HG03103 (cell line): ENCODE measurements around the gene PPP3R1.

Source experiments
- ATAC-seq: cut with Tn5 transposase; IDR thresholded peaks from one replicate; pipeline ENCODE4 v1.9.1; 2021; ENCODE audit warnings: low read depth; ENCODE audit not compliant: unreplicated experiment

Gene PPP3R1

DNA sequence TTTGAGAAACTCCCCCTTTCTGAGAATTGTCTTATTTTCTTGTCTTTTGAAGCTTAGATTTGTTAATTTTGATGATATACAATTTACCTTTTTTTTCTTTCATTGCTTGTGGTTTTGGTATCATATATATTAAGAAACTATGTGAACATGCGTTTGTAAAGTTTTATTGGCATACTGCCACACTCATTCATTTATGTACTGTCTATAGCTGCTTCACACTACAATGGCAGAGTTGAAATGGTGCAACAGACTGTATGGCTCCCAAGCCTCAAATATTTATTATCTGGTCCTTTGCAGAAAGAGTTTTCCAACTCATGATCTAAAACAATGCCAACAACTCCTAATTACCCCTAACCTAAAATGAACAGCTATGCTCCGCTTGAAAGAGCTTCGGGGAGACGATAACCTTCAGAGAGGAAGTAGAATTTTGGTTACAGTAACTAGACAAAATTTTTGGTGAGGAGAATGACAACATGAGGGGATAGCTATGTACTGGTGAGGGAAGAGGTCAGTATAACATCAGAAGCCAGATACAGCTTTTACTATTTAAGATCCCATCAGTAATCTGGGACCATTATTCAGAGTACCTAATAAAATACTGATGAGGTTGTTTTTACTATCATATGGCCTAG lies 16.1 kb downstream of the PPP3R1 start:
- ATAC-seq = no peak

DNA sequence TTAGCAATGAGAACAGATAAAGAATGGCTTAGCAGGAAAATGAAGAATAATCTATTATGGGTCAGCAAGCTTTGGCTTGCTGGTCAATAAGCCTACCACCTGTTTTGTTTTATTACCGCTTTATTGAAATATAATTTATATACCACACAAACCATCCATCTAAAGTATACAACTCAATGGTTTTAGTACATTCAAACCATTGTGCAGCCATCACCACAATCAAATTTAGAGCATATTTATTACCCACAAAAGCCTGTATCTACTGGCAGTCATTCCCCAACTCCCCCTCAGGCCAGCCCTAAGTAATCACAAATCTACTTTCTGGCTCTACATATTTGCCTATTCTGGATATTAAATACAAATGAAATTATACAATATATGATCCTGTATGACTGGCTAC lies 17.2 kb downstream of the PPP3R1 start:
- no peak for ATAC-seq

DNA sequence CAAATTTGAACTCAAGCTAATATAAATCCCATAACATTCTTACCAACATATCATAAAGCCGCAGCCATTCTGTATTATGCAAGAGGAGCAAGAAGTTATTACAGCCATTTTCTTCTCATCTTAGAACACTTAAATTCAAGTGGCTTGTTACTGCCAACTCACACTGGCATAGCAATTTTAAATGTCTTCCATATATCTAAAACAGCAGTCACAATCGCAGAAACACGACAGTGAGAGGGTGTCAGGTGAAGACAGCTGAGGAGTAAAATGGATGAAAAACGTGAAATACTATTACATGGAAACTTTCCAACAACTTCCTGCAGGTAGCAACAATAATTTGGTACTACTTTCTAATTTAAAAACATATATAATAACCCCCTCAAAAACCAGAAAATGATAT lies 17.9 kb downstream of the PPP3R1 start:
- no peak for ATAC-seq

DNA sequence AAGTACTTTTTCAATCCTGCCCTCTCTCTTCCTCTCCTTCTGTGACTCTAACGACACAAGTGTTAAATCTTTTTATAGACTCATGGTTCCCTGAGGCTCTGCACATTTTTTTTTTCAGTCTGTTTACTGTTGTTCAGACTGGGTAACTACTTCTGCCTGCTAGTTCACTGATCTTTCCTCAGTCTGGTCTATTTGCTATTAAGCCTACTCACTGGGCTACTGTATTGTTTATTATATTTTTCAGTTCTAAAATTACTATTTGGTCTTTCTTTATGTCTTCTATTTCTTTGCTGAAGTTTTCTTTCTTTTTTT lies 21.3 kb downstream of the PPP3R1 start:
- ATAC-seq = no peak

DNA sequence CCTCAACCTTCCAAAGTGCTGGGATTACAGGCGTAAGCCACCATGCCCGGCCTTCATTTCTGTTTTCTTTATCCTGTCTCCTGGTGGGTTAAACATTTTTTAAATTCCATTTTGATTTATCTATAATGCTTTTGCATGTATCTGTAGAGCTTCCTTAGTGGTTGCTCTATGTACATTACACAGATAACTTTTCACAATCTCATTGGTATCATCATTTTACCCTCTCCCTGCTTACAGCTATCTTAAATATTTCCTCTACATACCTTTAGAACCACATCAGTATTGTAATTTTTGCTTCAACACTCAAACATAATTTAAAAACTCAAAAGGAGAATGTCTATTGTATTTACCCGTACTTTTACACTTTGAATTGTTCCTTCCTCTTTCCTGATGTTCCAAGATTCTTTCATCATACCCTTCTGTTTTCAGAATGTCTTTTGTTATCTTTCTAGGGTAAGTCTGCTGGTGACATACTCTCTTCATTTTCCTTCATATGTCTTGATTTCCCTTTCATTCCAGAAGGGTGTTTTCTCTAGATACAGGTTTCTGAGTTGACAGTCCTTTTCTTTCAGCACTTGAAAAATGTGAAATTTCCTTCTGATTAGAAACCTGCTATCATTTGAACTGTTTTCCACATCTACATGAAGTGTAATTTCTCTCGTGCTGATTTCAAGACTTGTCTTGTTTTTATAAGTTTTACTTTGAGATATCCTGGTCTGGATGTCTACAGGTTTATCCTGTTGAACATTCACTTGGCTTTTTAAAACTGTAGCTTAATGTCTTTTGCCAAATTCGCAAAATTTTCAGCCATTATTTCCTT lies 21.9 kb downstream of the PPP3R1 start:
- no peak for ATAC-seq

DNA sequence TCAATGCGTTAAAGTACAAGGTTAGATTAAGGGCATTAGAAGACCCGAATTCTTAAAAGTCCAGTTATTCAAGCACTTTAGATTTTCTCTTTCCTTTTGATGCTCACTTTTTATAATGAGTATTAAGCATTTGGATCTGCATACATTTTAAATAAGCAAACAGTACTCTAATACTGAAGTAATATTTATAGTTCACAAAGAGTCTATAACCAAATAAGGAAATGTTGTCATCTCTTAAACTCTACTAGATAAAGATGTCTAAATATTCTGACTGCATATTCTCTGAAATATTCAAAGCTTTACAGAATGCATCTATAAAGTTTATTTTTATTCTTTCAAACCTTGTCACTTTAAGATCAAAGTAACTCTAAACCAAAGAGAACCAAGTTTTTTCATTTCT lies 25.5 kb downstream of the PPP3R1 start:
- ATAC-seq = no peak

DNA sequence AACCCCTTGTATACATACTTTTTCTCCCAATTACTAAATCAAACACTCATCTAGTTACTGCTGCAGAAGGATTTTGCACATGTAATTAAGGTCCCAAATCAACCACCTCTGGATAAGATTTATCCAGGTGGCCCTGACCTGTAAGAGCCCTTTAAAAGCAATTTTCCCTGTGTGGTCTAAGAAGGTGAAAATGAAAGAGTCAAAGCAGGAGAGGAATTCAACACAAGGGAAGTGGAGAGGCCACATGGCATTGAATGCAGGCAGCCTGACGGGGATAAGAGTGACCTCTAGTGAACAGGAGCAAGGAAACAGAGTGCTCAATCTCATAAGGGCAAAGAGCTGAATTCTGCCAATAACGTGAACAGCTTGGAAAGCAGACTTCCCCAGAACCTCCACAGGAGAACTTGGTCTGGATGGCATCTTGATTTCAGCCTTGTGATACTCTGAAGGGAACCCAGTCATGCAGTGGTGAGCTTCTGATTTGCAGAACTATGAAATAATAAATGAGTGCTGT lies 27.2 kb downstream of the PPP3R1 start:
- ATAC-seq = peak; percentile 62

DNA sequence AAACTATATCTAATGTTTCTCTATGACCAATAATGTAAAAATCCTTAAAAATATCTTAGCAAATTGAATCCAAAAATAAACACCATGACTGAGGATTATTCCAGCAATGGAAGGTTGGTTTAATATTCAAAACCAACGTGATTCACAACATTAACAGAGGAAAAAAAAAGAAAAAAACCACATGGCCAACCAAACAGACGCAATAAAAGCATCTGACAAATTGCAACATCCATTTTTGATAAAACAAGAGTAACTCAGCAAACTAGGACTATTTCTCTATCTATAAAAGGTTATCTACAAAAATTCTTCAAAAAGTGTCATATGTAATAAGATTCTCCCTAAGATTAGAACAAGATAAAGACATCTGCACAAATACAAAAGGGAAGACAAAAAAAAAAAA lies 28.9 kb downstream of the PPP3R1 start:
- no peak for ATAC-seq

DNA sequence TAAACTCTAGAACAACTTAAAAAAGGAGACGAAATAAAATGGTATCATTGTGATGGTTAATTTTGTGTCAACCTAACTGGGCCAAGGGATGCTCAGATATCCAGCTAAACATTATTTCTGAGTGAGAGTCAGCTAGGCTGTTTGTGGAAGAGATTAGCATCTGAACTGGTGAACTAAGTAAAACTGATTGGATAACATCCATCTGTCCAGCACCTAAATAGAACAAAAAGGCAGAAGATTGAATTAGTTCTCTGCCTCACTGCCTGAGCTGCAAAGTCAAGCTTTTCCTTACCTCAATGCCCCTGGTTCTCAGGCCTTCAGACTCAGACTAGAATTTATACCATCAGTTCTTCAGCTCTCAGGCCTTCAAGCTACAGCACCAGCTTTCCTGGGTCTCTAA lies 30.0 kb downstream of the PPP3R1 start:
- ATAC-seq = no peak

DNA sequence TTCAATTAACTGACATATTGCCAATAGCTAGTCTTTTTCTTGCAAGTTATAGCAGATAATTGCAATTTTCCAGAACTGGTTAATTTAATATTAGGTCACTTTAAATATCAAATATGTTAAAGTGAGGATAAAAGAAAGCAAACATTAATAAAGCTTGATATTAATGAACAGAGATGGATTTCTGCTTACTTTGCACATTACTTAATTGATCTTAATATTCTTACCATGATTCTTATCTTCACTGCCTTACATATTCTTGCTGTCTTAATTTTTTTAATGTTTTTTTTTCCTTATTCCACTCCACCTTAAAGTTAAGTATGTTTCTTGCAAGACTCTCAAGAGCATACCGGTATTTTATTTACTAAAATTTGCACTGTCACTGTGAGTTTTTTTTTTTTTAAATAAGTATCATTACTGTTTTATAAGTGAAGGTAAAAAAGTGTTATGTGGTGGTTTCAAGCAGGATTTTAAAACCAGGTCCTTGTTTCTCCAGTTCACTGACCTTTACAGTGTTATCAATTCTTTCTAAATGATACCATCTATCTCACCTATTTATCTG lies 33.9 kb downstream of the PPP3R1 start:
- ATAC-seq = no peak

DNA sequence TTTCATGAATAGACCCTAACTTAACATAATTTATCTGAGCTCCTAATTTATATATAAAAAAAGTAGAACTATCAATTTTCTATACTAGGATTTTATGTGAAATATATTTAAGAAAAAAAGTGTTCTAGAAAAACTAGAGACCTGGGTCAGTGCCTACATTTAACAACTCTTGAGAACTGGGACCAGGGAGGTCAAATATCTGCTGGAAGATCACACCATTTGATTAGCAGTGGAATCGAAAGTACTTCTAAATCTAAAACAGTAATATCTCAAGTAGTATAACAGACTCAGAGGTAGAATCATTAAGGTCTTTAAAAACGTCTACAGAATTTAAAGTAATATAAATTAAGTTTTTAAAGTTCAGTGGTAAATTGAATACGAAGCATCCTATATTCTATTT lies 34.6 kb downstream of the PPP3R1 start:
- ATAC-seq = no peak

DNA sequence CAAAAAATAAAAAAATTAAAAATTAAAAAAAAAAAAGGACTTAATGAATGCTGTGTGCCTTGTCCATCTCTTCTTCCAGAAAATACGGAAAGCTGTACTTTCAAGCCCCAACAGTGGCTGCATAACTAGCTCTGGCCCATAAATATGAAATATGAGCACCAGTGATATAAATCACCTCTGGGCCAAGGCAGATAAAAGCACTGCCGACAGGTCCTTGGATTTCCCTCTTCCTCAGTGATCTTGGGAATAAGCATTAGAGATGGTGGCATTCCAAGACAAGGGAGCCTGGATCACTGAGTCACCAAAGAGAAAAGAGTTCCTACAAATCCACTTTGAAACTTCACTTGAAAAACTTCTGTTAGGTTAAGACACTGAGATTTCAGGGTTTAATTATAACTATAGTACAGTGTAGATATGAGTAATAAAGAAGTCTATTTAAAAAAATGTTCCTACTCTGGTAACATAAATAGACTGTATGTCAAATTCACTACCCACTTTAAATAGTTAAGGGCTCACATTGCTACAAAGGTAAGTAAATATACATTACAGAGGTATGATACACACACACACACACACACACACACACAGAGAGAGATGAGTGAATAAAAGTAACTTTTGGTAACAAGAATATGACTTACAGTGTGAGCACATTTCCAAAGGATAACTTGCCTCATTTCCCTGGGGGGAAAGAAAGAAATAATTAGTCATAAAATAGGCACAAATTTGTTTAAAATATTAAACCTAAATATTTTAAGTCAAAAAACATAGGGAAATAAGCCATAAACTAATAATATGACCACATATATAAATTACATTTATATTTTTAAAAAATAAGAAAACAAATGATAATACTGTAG lies 35.6 kb downstream of the PPP3R1 start:
- no peak for ATAC-seq

DNA sequence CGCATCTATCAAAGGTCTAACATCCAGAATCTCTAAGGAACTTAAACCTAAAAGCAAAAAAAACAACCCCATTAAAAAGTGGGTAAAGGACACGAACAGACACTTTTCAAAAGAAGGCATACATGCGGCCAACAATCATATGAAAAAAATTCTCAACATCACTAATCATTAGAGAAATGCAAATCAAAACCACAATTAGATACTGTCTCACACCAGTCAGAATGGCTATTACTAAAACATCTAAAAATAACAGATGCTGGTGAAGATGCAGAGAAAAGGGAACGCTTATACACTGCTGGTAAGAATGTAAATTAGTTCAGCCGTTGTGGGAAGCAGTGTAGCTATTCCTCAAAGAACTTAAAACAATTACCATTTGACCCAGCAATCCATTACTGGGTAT lies 38.0 kb downstream of the PPP3R1 start:
- no peak for ATAC-seq

DNA sequence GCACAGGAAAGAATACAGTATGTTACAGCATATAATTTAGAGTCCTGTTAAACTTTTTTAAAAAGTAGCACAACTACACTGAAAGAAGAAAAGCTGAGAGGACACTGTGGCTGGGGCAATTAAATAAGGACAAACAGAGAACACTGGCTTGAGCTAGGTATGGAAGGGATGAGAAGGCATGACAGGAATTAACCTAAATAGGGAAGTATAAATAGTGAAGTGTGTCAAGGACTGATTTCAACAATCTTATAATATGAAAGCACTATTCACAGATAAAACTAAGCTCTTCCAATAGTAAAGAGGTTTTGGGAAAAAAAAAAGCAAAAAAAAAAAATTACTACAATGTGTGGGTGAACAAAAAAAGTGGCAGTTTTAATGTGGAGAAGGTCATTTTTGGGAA lies 45.5 kb downstream of the PPP3R1 start:
- no peak for ATAC-seq

DNA sequence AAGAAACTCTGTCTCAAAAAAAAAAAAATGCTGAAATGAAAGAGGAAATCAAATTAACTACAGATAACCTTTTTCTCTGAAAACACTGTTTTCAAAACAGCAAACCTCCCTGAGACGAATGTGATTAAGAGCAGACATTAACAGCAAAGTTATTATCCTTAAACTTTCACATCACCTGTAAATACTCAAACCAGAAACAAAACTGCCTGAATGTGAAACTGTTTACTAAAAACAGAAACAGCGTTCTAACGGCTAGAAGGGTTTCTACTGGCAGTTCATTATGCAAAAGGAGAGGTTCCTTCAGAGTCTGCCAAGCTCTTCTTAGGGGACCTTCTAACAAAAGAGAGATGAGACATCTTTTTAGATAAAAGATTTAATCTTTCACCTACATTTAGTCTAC lies 48.7 kb downstream of the PPP3R1 start:
- peak; percentile 88 for ATAC-seq

DNA sequence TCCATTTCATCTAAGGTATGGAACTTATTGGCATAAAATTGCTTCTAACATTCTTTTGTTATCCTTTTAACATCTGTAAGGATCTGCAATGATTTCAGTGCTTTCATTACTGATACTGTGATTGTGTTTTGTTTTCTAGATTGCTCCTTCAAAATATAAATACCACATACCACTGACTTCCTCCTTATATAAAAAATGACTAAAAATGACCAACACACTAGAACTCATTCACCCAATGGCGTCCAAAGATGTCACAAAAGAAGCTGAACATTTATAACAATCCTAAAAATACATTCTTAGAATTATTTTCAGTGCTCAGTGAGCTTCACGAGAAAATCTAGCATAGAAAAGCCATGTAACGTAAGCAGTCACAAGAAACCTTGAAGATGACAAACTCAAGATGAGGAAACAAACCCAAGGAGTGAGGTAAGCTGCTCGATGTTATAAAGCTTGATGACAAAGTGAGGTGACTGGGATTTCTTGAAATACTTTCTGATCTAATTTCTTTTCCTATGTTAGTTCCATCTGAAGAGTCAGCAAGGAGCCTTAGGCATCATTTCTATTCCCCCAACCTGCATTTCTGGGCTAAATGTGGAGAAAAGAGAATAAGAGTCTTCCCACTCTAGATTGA lies 52.1 kb downstream of the PPP3R1 start:
- ATAC-seq = no peak

DNA sequence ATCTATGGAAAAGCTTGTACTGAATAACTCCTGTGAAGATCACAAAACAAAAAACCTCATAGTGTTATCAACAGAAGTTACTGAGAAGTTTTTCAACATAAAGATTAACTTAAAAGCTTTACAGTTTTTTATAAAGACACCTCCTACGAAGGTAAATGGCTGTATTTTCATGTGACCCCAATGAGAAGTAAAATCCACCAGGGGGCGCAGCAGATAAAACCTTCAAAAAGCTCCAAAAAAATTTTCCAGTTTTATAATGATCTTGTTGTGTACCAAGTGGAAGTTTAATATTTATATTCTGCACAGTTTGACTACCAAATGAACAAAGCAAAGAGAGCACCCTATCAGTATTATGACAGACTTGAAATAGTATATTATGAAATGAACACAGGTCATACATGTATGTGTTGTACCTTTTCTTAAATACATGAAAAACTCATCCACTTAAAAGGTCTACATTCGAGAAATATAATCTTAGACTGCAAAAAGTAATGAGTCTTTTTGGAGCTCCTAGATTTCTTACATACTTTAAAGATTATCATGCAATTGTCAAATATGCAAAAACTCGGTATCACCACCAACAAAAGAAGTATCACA lies 56.1 kb downstream of the PPP3R1 start:
- no peak for ATAC-seq

DNA sequence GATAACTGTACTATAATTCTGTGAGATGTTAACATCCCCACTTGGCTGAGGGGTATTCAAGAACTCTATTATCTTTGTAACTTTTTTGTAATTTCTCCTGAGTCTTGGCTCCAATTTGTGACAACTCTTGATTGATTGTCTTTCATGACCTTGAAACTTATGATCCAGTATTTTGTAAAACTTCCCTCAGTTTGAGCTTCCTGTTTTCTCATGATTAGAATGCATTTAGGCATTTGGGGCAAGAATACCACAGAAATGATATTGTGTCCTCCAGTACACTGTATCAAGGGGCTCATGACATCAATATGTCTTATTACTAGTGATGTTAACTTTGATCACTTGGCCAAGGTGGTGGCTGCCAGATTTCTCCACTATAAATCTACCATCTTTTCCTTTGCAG lies 57.2 kb downstream of the PPP3R1 start:
- no peak for ATAC-seq

DNA sequence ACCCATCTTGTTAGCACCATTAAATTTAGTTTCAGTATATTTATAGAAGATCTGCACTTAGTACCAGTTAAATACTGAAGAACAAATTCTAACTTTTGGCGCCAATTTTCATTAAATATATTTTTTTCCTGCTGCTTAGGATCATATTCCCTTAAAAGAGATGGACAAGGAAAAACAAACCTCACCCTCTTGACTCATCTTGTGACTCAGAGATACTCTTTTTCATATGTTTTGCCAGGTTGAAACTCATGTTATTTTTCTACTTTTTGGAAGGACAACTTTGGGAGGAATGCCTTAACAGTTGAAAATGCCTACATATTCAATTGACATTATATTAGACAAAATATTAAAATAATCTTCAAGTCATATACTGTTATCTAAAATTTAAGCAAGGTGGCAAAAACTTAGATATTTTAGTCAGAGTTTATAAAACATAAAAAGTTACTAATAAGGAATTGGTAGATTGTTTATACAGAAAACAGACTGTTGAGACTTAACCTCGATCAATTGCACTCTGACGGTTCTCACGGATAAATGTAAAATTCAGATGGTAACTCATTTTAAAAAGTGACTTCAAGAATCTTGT lies 58.5 kb downstream of the PPP3R1 start:
- no peak for ATAC-seq

DNA sequence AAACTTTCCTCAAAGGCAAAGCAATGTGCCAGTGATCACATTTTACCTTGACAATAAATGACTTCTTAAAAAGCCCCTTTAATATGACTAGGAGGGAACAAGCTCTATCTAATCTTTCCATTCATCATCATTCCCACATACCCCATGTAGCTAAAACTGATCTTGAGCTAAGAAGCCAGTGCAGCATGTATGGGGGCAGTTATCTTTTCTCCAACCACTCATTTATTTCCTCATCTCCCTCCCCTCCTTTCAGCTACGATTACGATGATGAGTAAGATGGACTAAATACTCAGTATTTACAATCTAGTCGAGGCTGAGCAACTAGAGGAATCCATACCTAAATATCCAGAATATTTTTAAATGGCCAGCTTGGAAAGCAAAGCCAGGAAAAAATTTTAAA lies 59.2 kb downstream of the PPP3R1 start:
- no peak for ATAC-seq
